HCT116 (cell line): ENCODE measurements around the gene CGGBP1. TPM values are rescaled to one million over a fixed set of nuclear protein-coding genes. Genes with fewer than 3 reads are reported as not detected.

Source experiments
- ATAC-seq: fragments of 200-7000 bp; cut with Tn5 transposase; 2 replicates; pipeline ENCODE4 v1.9.1; 2020; ENCODE audit warnings: mild to moderate bottlenecking, moderate library complexity
- BruUV-seq: library from RNA; stranded (reverse); fragments of 400-500 nt; replicated peaks from 2 replicates; lab custom pipeline; 2021; lab: Mats Ljungman, UMichigan
- CTCF ChIA-PET: fragments of 300-600 bp; sonication (Branson Sonifier 250); formaldehyde crosslinking; loops from one replicate; lab custom pipeline; 2021; ENCODE audit warnings: antibody characterized with exemption; lab: Charles Lee
- POLR2A ChIA-PET: fragments of 300-600, 350-600 bp; sonication (Branson Sonifier 250); formaldehyde crosslinking; loops from one replicate; lab custom pipeline; 2021; ENCODE audit warnings: antibody characterized with exemption; lab: Charles Lee
- RAD21 ChIA-PET, 2 experiments: fragments of 300-600 bp; sonication (Branson Sonifier 250); formaldehyde crosslinking; loops; one replicate each; lab custom pipeline; 2023; ENCODE audit warnings: low total read pairs in 2 of 2; ENCODE audit not compliant: uncharacterized antibody in 2 of 2, unreplicated experiment in 2 of 2, low non-redundant PET in 1 of 2; lab: Charles Lee
- DNase-seq: peaks from one replicate; pipeline ENCODE4 v3.0.0-alpha.2; 2010; ENCODE audit warnings: low read depth, low spot score
- H2AFZ ChIP-seq: fragments of 200-600 bp; shearing (Covaris generic), sonication (generic); 2 replicates; pipeline ENCODE4 v1.6.1; 2017; ENCODE audit warnings: low read depth, mixed run types, mixed read lengths, antibody characterized with exemption, low read length; ENCODE audit not compliant: poor library complexity, severe bottlenecking
- H3K27ac ChIP-seq: 2 replicates; pipeline ENCODE4 v1.5.1; 2012; ENCODE audit warnings: low read depth, low read length
- H3K27me3 ChIP-seq: fragments of 200-600 bp; sonication (generic); 2 replicates; pipeline ENCODE4 v1.6.1; 2016; ENCODE audit warnings: mixed run types, low read length, mixed read lengths; ENCODE audit not compliant: insufficient read depth
- H3K36me3 ChIP-seq, 2 experiments: fragments of 200-500 bp in 1 of 2; fragments of 200-600 bp in 1 of 2; sonication (Bioruptor generic) in 1 of 2; sonication (generic) in 1 of 2; 2 replicates each; pipeline versions ENCODE4 v1.5.1 to v1.6.1; 2014 to 2016; ENCODE audit warnings: low read length in 2 of 2, inconsistent platforms in 1 of 2, mixed read lengths in 1 of 2, mixed run types in 1 of 2; ENCODE audit not compliant: insufficient read depth in 2 of 2, control insufficient read depth in 1 of 2
- H3K4me1 ChIP-seq, 2 experiments: fragments of 200-600 bp in 1 of 2; sonication (generic) in 1 of 2; 2 replicates each; pipeline versions ENCODE4 v1.5.1 to v1.6.1; 2012 to 2017; ENCODE audit warnings: low read length in 2 of 2, inconsistent platforms in 1 of 2, mild to moderate bottlenecking in 1 of 2, mixed read lengths in 1 of 2, mixed run types in 1 of 2, moderate library complexity in 1 of 2; ENCODE audit not compliant: insufficient read depth in 2 of 2, control insufficient read depth in 1 of 2
- H3K4me2 ChIP-seq: fragments of 200-600 bp; sonication (generic); 2 replicates; pipeline ENCODE4 v1.6.1; 2017; ENCODE audit warnings: mixed run types, low read length, mixed read lengths
- H3K4me3 ChIP-seq, 2 experiments: fragments of 200-600 bp in 1 of 2; sonication (generic) in 1 of 2; replicated peaks in 1 of 2; 2 replicates each; pipeline ENCODE4 v1.5.1; 2011 to 2016; ENCODE audit warnings: low read length in 2 of 2, control low read depth in 1 of 2, low read depth in 1 of 2, mild to moderate bottlenecking in 1 of 2, mixed read lengths in 1 of 2, mixed run types in 1 of 2
- H3K79me2 ChIP-seq: fragments of 200-600 bp; sonication (generic); 2 replicates; pipeline ENCODE4 v1.6.1; 2017; ENCODE audit warnings: mild to moderate bottlenecking, mixed run types, low read length, moderate library complexity, mixed read lengths; ENCODE audit not compliant: insufficient read depth
- H3K9ac ChIP-seq: fragments of 200-600 bp; sonication (generic); 2 replicates; pipeline ENCODE4 v1.6.1; 2016; ENCODE audit warnings: low read length, mixed read lengths
- H3K9me2 ChIP-seq: fragments of 200-600 bp; sonication (generic), shearing (Covaris generic); 2 replicates; pipeline ENCODE4 v1.6.1; 2017; ENCODE audit warnings: mixed run types, mild to moderate bottlenecking, moderate library complexity; ENCODE audit not compliant: insufficient read depth
- H3K9me3 ChIP-seq, 2 experiments: fragments of 200-500 bp in 1 of 2; fragments of 200-600 bp in 1 of 2; sonication (Bioruptor generic) in 1 of 2; sonication (generic) in 1 of 2; 2 replicates each; pipeline ENCODE4 v1.6.1; 2014 to 2017; ENCODE audit warnings: low read length in 2 of 2, mixed read lengths in 2 of 2, inconsistent platforms in 1 of 2, low read depth in 1 of 2, mild to moderate bottlenecking in 1 of 2, mixed run types in 1 of 2, moderate library complexity in 1 of 2; ENCODE audit not compliant: control insufficient read depth in 1 of 2, insufficient read depth in 1 of 2
- H4K20me1 ChIP-seq: fragments of 200-600 bp; sonication (generic), shearing (Covaris generic); 2 replicates; pipeline ENCODE4 v1.6.1; 2017; ENCODE audit warnings: mixed run types, mild to moderate bottlenecking, moderate library complexity; ENCODE audit not compliant: insufficient read depth
- CBX3 ChIP-seq: IDR thresholded peaks from 2 replicates; pipeline ENCODE4 v1.6.1; 2012; ENCODE audit warnings: low read depth
- CEBPB ChIP-seq: IDR thresholded peaks from 2 replicates; pipeline ENCODE4 v1.6.1; 2012; ENCODE audit warnings: low read depth
- ELF1 ChIP-seq: IDR thresholded peaks from 2 replicates; pipeline ENCODE4 v1.6.1; 2012; ENCODE audit warnings: low read depth, borderline replicate concordance
- EZH2 ChIP-seq: fragments of 200-600 bp; sonication (generic); IDR thresholded peaks from 2 replicates; pipeline ENCODE4 v1.6.1; 2017; ENCODE audit warnings: antibody characterized with exemption, mixed run types
- EZH2phosphoT487 ChIP-seq: fragments of 200-600 bp; IDR thresholded peaks from 2 replicates; pipeline ENCODE4 v1.6.1; 2018; ENCODE audit warnings: antibody characterized with exemption, borderline replicate concordance
- FOSL1 ChIP-seq: IDR thresholded peaks from 2 replicates; pipeline ENCODE4 v1.6.1; 2012; ENCODE audit warnings: low read depth
- JUND ChIP-seq: IDR thresholded peaks from 2 replicates; pipeline ENCODE4 v1.6.1; 2012
- POLR2A ChIP-seq: IDR thresholded peaks from 2 replicates; pipeline ENCODE4 v1.7.0; 2011; ENCODE audit warnings: borderline replicate concordance; ENCODE audit not compliant: insufficient read depth, insufficient read length; ENCODE audit errors: extremely low read depth
- RAD21 ChIP-seq: IDR thresholded peaks from 2 replicates; pipeline ENCODE4 v1.6.1; 2012; ENCODE audit warnings: low read depth, mild to moderate bottlenecking
- SIN3A ChIP-seq: IDR thresholded peaks from 2 replicates; pipeline ENCODE4 v1.6.1; 2012; ENCODE audit warnings: low read depth
- SRF ChIP-seq: IDR thresholded peaks from 2 replicates; pipeline ENCODE4 v1.6.1; 2012; ENCODE audit warnings: low read depth
- TCF7L2 ChIP-seq: IDR thresholded peaks from 2 replicates; pipeline ENCODE4 v1.7.0; 2011; ENCODE audit warnings: borderline replicate concordance, inconsistent platforms; ENCODE audit not compliant: insufficient read depth, insufficient read length; ENCODE audit errors: extremely low read depth
- YY1 ChIP-seq: IDR thresholded peaks from 2 replicates; pipeline ENCODE4 v1.6.1; 2011; ENCODE audit warnings: low read length, low read depth, moderate library complexity, mild to moderate bottlenecking; ENCODE audit not compliant: insufficient replicate concordance; ENCODE audit errors: extremely low read depth
- ZFX ChIP-seq: fragments of 450-650 bp; IDR thresholded peaks from 2 replicates; pipeline ENCODE4 v1.6.1; 2017
- ZNF274 ChIP-seq: fragments of 200-500 bp; sonication (Bioruptor generic); IDR thresholded peaks from 2 replicates; pipeline ENCODE4 v1.6.1; 2014; ENCODE audit warnings: mild to moderate bottlenecking, low read depth, low read length, inconsistent platforms
- intact Hi-C: fragments of 100-400 bp; cut with micrococcal nuclease; formaldehyde crosslinking; loops from 2 replicates; pipeline ENCODE4 v1.10.0; 2022
- total RNA-seq: library from RNA; stranded (reverse); gene quantifications from one replicate; pipeline ENCODE4 v1.2.1, GENCODE V29; 2021; ENCODE audit not compliant: unreplicated experiment
- TF ChIP-seq, protein P1 (sequence below): IDR thresholded peaks from 2 replicates; pipeline ENCODE4 v1.6.1; 2012
- TF ChIP-seq, protein P2 (sequence below), 3 experiments: fragments of 200-600 bp in 1 of 3; sonication (generic) in 1 of 3; IDR thresholded peaks in 2 of 3; conservative IDR thresholded peaks in 1 of 3; 2 replicates each; pipeline ENCODE4 v1.5.1; 2012 to 2017; ENCODE audit warnings: low read depth in 2 of 3, low read length in 2 of 3, antibody characterized with exemption in 1 of 3, borderline replicate concordance in 1 of 3, control low read depth in 1 of 3, mild to moderate bottlenecking in 1 of 3, mixed read lengths in 1 of 3, mixed run types in 1 of 3, moderate library complexity in 1 of 3; ENCODE audit not compliant: insufficient read depth in 1 of 3
- TF ChIP-seq, protein P3 (sequence below): IDR thresholded peaks from 2 replicates; pipeline ENCODE4 v1.6.1; 2012
- TF ChIP-seq, protein P4 (sequence below): IDR thresholded peaks from 2 replicates; pipeline ENCODE4 v1.6.1; 2011; ENCODE audit warnings: mild to moderate bottlenecking, low read length, moderate library complexity; ENCODE audit not compliant: insufficient replicate concordance; ENCODE audit errors: extremely low read depth

CGGBP1 gene
- total RNA-seq, 1 experiment from 2014 or later: 52.7 TPM

DNA sequence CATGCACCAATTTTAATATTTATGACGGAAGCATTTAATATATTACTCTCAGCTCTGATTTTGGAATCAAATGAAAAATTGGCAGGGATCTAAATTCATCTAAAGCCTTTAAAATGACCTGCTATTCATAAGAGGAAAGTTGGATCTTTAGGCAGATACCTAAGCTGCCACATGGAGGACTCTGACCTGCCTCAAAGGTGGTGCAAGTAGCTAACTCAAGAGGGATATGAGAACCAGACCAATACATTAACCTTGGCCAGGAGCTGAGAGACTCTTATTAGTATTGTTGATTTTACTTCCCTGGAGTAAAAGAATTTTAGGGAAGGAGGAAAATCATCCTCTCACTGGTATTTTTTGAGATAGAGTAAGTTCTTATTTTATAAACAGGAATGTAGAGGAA is 17.9 kb upstream of the CGGBP1 start:
- no TSS peak for BruUV-seq
- H3K4me1 ChIP-seq: no peaks in the 10 kb centered on the region
- peaks cover 45% of the 10 kb centered on the region for H3K79me2 ChIP-seq
- H3K9me3 ChIP-seq: no peaks in the 10 kb centered on the region
- H3K9me2 ChIP-seq: no peaks in the 10 kb centered on the region
- no peaks in the 10 kb centered on the region for H3K36me3 ChIP-seq
- ChIA-PET POLR2A (no interaction called here), CTCF (no interaction called here), RAD21 (no interaction called here)
- no peak overlapping the region for H3K27ac ChIP-seq
- no peak overlapping the region for H3K4me2 ChIP-seq
- no peak overlapping the region for H3K4me3 ChIP-seq
- intact Hi-C loops: no loop called here
- H3K27me3 ChIP-seq: no peaks in the 10 kb centered on the region
- no peak for DNase-seq
- H2AFZ ChIP-seq: no peak overlapping the region
- H3K9ac ChIP-seq: no peak overlapping the region
- no peaks in the 10 kb centered on the region for H4K20me1 ChIP-seq
- TF ChIP-seq SRF: no peak
- no peak for TF ChIP-seq CBX3
- no peak for TF ChIP-seq TCF7L2
- no peak for TF ChIP-seq POLR2A
- TF ChIP-seq EZH2: no peak
- TF ChIP-seq ZNF274: no peak
- no peak for TF ChIP-seq ZFX
- no peak for TF ChIP-seq RAD21
- no peak for TF ChIP-seq CEBPB
- no peak for TF ChIP-seq ELF1
- no peak for TF ChIP-seq EZH2phosphoT487
- TF ChIP-seq, protein P1, sequence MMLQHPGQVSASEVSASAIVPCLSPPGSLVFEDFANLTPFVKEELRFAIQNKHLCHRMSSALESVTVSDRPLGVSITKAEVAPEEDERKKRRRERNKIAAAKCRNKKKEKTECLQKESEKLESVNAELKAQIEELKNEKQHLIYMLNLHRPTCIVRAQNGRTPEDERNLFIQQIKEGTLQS: no peak
- TF ChIP-seq SIN3A: no peak
- TF ChIP-seq JUND: no peak
- no peak for TF ChIP-seq YY1
- TF ChIP-seq, protein P2, sequence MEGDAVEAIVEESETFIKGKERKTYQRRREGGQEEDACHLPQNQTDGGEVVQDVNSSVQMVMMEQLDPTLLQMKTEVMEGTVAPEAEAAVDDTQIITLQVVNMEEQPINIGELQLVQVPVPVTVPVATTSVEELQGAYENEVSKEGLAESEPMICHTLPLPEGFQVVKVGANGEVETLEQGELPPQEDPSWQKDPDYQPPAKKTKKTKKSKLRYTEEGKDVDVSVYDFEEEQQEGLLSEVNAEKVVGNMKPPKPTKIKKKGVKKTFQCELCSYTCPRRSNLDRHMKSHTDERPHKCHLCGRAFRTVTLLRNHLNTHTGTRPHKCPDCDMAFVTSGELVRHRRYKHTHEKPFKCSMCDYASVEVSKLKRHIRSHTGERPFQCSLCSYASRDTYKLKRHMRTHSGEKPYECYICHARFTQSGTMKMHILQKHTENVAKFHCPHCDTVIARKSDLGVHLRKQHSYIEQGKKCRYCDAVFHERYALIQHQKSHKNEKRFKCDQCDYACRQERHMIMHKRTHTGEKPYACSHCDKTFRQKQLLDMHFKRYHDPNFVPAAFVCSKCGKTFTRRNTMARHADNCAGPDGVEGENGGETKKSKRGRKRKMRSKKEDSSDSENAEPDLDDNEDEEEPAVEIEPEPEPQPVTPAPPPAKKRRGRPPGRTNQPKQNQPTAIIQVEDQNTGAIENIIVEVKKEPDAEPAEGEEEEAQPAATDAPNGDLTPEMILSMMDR (IDR thresholded peaks at IDR 0.05 in 2 of 3, conservative IDR thresholded peaks at IDR 0.05 in 1 of 3; ENCODE audit: borderline replicate concordance in 1 of 3, insufficient read depth in 1 of 3, low read depth in 2 of 3, low read length in 2 of 3): no peak
- TF ChIP-seq, protein P3, sequence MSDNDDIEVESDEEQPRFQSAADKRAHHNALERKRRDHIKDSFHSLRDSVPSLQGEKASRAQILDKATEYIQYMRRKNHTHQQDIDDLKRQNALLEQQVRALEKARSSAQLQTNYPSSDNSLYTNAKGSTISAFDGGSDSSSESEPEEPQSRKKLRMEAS: no peak
- no peak for TF ChIP-seq FOSL1
- TF ChIP-seq, protein P4, sequence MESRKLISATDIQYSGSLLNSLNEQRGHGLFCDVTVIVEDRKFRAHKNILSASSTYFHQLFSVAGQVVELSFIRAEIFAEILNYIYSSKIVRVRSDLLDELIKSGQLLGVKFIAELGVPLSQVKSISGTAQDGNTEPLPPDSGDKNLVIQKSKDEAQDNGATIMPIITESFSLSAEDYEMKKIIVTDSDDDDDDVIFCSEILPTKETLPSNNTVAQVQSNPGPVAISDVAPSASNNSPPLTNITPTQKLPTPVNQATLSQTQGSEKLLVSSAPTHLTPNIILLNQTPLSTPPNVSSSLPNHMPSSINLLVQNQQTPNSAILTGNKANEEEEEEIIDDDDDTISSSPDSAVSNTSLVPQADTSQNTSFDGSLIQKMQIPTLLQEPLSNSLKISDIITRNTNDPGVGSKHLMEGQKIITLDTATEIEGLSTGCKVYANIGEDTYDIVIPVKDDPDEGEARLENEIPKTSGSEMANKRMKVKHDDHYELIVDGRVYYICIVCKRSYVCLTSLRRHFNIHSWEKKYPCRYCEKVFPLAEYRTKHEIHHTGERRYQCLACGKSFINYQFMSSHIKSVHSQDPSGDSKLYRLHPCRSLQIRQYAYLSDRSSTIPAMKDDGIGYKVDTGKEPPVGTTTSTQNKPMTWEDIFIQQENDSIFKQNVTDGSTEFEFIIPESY: no peak
- ATAC-seq: no peak
